ENCODE results near the gene TPD52L1. TPM values are rescaled to one million over a fixed set of nuclear protein-coding genes. Genes with fewer than 3 reads are reported as not detected.

Gene TPD52L1
- total and polyA plus RNA-seq, 10 donors: 0.80 to 9.1 (median 3.9) TPM

DNA sequence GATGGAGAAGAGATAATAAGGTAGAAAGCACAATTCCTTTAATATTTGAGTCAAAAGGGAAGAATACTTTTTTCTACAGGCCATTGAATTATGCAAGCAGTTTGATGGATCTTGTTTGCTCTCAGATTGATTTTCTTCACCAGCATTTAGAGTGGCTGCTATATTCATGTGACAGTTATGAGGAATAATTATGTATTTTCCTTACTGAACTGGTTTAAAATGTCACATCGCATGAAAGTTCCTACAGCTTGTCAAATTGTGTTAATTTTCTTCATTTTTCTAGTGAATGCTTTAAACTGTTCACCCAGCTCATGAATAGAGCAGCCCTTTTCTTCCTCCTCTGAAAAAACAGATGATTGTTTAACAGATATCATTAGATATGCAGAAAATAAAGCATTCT, 37.4 kb upstream of the TPD52L1 start:
- H3K27ac ChIP-seq: no peak overlapping the region
- no peak for TF ChIP-seq POLR2AphosphoS5 (IDR thresholded peaks at IDR 0.05)
- TF ChIP-seq, protein P1, sequence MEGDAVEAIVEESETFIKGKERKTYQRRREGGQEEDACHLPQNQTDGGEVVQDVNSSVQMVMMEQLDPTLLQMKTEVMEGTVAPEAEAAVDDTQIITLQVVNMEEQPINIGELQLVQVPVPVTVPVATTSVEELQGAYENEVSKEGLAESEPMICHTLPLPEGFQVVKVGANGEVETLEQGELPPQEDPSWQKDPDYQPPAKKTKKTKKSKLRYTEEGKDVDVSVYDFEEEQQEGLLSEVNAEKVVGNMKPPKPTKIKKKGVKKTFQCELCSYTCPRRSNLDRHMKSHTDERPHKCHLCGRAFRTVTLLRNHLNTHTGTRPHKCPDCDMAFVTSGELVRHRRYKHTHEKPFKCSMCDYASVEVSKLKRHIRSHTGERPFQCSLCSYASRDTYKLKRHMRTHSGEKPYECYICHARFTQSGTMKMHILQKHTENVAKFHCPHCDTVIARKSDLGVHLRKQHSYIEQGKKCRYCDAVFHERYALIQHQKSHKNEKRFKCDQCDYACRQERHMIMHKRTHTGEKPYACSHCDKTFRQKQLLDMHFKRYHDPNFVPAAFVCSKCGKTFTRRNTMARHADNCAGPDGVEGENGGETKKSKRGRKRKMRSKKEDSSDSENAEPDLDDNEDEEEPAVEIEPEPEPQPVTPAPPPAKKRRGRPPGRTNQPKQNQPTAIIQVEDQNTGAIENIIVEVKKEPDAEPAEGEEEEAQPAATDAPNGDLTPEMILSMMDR (IDR thresholded peaks at IDR 0.05 in 8 of 11, conservative IDR thresholded peaks at IDR 0.05 in 3 of 11): no peak
- TF ChIP-seq POLR2A (IDR thresholded peaks at IDR 0.05): no peak
- H3K36me3 ChIP-seq: no peaks in the 10 kb centered on the region
- DNase-seq: no peak
- peaks cover 0 to 19% (median 17%) of the 10 kb centered on the region in 8 donors for H3K9me3 ChIP-seq
- 87 to 93% (median 92%) methylated on average over 1 of the region's 1 CpG for WGBS, 5 donors
- intact Hi-C loops (cut with DNase I; ENCODE audit: low total_unique reads): loop anchor here (5.0 kb wide), 1 partner anchor 244 kb away; no protein-coding TSS in a partner anchor
- H3K27me3 ChIP-seq (replicated peaks in 1 of 7): no peaks in the 10 kb centered on the region
- H3K4me1 ChIP-seq: no peaks in the 10 kb centered on the region
- no peak overlapping the region for H3K4me3 ChIP-seq

DNA sequence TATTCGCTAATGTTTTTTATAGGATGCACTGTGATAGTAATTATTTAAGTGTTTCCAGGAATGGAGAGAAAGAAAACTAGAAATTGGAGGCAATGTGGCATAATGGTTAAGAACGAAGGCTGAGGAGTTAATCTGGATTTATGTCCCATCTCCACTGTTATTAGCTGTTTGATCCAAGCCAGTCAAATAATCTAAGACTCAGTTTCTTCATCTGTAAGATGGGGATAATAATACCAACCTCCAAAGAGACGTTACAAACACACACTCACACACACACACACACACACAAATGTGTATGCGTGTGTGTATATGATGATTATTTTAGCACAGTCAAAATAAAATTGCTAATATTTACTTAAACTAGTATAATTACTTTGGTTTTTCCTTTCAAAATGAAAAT, 36.9 kb upstream of the TPD52L1 start:
- DNase-seq: no peak
- H3K4me3 ChIP-seq: no peak overlapping the region
- no peaks in the 10 kb centered on the region for H3K27me3 ChIP-seq (replicated peaks in 1 of 7)
- TF ChIP-seq, protein P1 (IDR thresholded peaks at IDR 0.05 in 8 of 11, conservative IDR thresholded peaks at IDR 0.05 in 3 of 11): no peak
- TF ChIP-seq POLR2AphosphoS5 (IDR thresholded peaks at IDR 0.05): no peak
- no peak for TF ChIP-seq POLR2A (IDR thresholded peaks at IDR 0.05)
- H3K9me3 ChIP-seq: peaks cover 0 to 14% (median 12%) of the 10 kb centered on the region in 8 donors
- 85 to 91% (median 90%) methylated on average over 4 of the region's 4 CpGs for WGBS, 5 donors
- H3K4me1 ChIP-seq: no peaks in the 10 kb centered on the region
- no peaks in the 10 kb centered on the region for H3K36me3 ChIP-seq
- H3K27ac ChIP-seq: no peak overlapping the region
- intact Hi-C loops (cut with DNase I; ENCODE audit: low total_unique reads): loop anchor here (5.0 kb wide), 1 partner anchor 244 kb away; no protein-coding TSS in a partner anchor

DNA sequence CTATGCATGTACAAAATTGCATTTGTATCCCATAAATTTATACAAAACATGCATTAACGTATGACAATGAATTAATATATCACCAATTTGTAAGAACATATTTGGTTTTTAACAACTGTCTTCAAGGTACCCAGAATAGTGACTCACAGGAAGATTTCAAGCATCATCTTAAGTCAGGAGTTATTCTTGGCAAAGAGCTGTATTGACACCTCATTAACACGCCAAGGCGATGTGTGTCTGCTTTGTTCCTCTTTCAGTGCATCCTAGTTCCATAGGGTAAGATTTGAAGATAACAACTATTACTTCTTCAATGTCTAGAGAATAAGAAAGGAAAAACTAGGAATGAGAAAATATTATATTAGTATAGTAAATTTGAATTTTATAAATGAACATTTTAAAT, 35.8 kb upstream of the TPD52L1 start:
- 75 to 88% (median 85%) methylated on average over 3 of the region's 3 CpGs for WGBS, 5 donors
- intact Hi-C loops (cut with DNase I; ENCODE audit: low total_unique reads): loop anchor here (5.0 kb wide), 1 partner anchor 246 kb away; no protein-coding TSS in a partner anchor
- no peaks in the 10 kb centered on the region for H3K4me1 ChIP-seq

DNA sequence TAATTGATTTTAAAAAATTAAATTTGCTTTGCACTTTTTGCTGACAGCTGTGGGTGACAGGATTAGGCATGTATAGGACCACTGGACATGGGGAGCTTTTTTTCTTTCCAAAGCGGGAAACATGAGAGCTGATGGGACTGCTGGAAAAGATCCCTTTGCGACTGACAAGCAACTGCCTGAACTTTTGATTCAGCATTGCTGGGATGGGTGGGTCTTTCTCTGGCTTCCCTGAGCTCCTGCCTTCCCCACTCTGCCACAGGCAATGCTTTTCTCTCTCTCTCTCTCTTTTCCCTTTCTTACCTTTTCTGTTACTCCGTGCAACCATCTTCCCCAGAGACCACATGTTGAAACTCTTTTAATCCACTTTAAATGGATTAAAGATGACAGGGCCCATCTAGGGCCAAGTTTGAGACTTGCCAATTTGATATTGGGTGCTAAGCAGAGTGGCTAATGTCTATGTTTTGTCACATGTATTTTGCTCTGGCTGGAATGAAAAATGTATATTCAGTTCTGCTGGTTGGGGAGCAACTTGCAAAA, 33.5 kb upstream of the TPD52L1 start:
- intact Hi-C loops (cut with DNase I; ENCODE audit: low total_unique reads): no loop called here
- Histone ChIP-seq H3K36me3 (no peaks in the 10 kb centered on the region), H3K9me3 (no peaks in the 10 kb centered on the region), H3K27me3 (replicated peaks in 1 of 7) (no peaks in the 10 kb centered on the region), H3K4me3 (no peak overlapping the region), H3K27ac (no peak overlapping the region), H3K4me1 (no peaks in the 10 kb centered on the region)
- TF ChIP-seq, protein P1 (IDR thresholded peaks at IDR 0.05 in 8 of 11, conservative IDR thresholded peaks at IDR 0.05 in 3 of 11): no peak
- TF ChIP-seq POLR2A (IDR thresholded peaks at IDR 0.05) (no peak), POLR2AphosphoS5 (IDR thresholded peaks at IDR 0.05) (no peak)
- WGBS, 5 donors: 87 to 94% (median 88%) methylated on average over 3 of the region's 3 CpGs
- no peak for DNase-seq

More for the DNA sequence above, 35.8 kb upstream of the TPD52L1 start:
- H3K36me3 ChIP-seq: no peaks in the 10 kb centered on the region
- H3K27ac ChIP-seq: no peak overlapping the region
- H3K27me3 ChIP-seq (replicated peaks in 1 of 7): no peaks in the 10 kb centered on the region
- no peak overlapping the region for H3K4me3 ChIP-seq
- H3K9me3 ChIP-seq: peaks cover 0 to 2% (median under 1%) of the 10 kb centered on the region in 8 donors
- no peak for DNase-seq
- TF ChIP-seq POLR2A (IDR thresholded peaks at IDR 0.05) (no peak), POLR2AphosphoS5 (IDR thresholded peaks at IDR 0.05) (no peak)
- TF ChIP-seq, protein P1 (IDR thresholded peaks at IDR 0.05 in 8 of 11, conservative IDR thresholded peaks at IDR 0.05 in 3 of 11): no peak
